Natural killer cell (primary cell): ENCODE results near the gene GRIN2A. TPM values are rescaled to one million over a fixed set of nuclear protein-coding genes. Genes with fewer than 3 reads are reported as not detected.

Source experiments
- ATAC-seq, 3 donors: fragments of 150-1000 bp in 2 of 3; fragments of 200-7000 bp in 1 of 3; cut with Tn5 transposase; 1 replicate in 1 of 3; 2 replicates in 2 of 3; pipeline ENCODE4 v1.10.0; 2021; ENCODE audit warnings: mild to moderate bottlenecking in 2 of 3, moderate library complexity in 2 of 3
- DNase-seq, 2 donors: peaks; one replicate each; pipeline versions ENCODE4 v3.0.0 to v3.0.0-alpha.2; 2013 to 2021; ENCODE audit warnings: mixed read lengths in 1 of 2
- H3K27ac ChIP-seq: one replicate; pipeline ENCODE4 v1.5.1; 2013; ENCODE audit warnings: mild to moderate bottlenecking, low read length
- H3K27me3 ChIP-seq: one replicate; pipeline ENCODE4 v1.6.1; 2013; ENCODE audit warnings: low read length; ENCODE audit not compliant: control insufficient read depth, insufficient read depth
- H3K36me3 ChIP-seq: one replicate; pipeline ENCODE4 v1.6.1; 2013; ENCODE audit warnings: low read length; ENCODE audit not compliant: control insufficient read depth, insufficient read depth
- H3K4me1 ChIP-seq: one replicate; pipeline ENCODE4 v1.6.1; 2013; ENCODE audit warnings: low read length; ENCODE audit not compliant: control insufficient read depth, insufficient read depth
- H3K4me3 ChIP-seq: one replicate; pipeline ENCODE4 v1.5.1; 2013; ENCODE audit warnings: low read length
- H3K9me3 ChIP-seq: one replicate; pipeline ENCODE4 v1.6.1; 2013; ENCODE audit warnings: low read length; ENCODE audit not compliant: control insufficient read depth, insufficient read depth
- H3K27ac Mint-ChIP-seq, 2 donors: one replicate each; pipeline ENCODE4 v1.8.0; 2022; ENCODE audit warnings: mild to moderate bottlenecking in 2 of 2, mixed read lengths in 2 of 2, moderate library complexity in 1 of 2
- H3K27me3 Mint-ChIP-seq, 2 donors: one replicate each; pipeline ENCODE4 v1.8.0; 2022; ENCODE audit warnings: low read depth in 2 of 2, mixed read lengths in 2 of 2
- H3K36me3 Mint-ChIP-seq: one replicate; pipeline ENCODE4 v1.8.0; 2022; ENCODE audit warnings: mixed read lengths
- H3K4me1 Mint-ChIP-seq, 2 donors: one replicate each; pipeline ENCODE4 v1.8.0; 2022; ENCODE audit warnings: mixed read lengths in 2 of 2
- H3K4me3 Mint-ChIP-seq: one replicate; pipeline ENCODE4 v1.8.0; 2022; ENCODE audit warnings: mild to moderate bottlenecking, moderate library complexity, mixed read lengths
- H3K9me3 Mint-ChIP-seq, 2 donors: one replicate each; pipeline ENCODE4 v1.8.0; 2022; ENCODE audit warnings: mixed read lengths in 2 of 2
- WGBS: methylation state at CpG from one replicate; pipeline ENCODE4 v1.1.7; 2013; ENCODE audit warnings: missing lambda C conversion rate; ENCODE audit not compliant: insufficient coverage; 5-methylcytosine and 5-hydroxymethylcytosine counted together
- intact Hi-C: fragments of 100-400 bp; cut with micrococcal nuclease; formaldehyde crosslinking; loops from one replicate; pipeline ENCODE4 v1.14.2; 2022
- total RNA-seq, 4 donors: library from RNA; stranded (reverse); fragments of 120-200 nt in 1 of 4; gene quantifications; one replicate each; pipeline versions ENCODE4 v1.2.3 to v1.2.4, GENCODE V29; 2013 to 2022
- TF ChIP-seq, protein P1 (sequence below): fragments of 200-600 bp; IDR thresholded peaks from one replicate; pipeline ENCODE4 v1.8.0; 2022; ENCODE audit warnings: antibody characterized with exemption

The GRIN2A gene
- total RNA-seq, 3 donors from 2014 or later (not counting 1 experiment from before 2014, with no cell fraction given), result not detected

- intact Hi-C loops, result no loop called here
Observed at GRCh38 chr16:10120953-10121352, 61.3 kb downstream of the GRIN2A start.

GRCh38 chr16:10114409-10114808 is 67.8 kb downstream of the GRIN2A start:
- Histone ChIP-seq H3K27ac (no peak overlapping the region), H3K36me3 (no peaks in the 10 kb centered on the region), H3K4me3 (no peak overlapping the region), H3K27me3 (no peaks in the 10 kb centered on the region), H3K9me3 (no peaks in the 10 kb centered on the region), H3K4me1 (no peaks in the 10 kb centered on the region)
- TF ChIP-seq, protein P1, sequence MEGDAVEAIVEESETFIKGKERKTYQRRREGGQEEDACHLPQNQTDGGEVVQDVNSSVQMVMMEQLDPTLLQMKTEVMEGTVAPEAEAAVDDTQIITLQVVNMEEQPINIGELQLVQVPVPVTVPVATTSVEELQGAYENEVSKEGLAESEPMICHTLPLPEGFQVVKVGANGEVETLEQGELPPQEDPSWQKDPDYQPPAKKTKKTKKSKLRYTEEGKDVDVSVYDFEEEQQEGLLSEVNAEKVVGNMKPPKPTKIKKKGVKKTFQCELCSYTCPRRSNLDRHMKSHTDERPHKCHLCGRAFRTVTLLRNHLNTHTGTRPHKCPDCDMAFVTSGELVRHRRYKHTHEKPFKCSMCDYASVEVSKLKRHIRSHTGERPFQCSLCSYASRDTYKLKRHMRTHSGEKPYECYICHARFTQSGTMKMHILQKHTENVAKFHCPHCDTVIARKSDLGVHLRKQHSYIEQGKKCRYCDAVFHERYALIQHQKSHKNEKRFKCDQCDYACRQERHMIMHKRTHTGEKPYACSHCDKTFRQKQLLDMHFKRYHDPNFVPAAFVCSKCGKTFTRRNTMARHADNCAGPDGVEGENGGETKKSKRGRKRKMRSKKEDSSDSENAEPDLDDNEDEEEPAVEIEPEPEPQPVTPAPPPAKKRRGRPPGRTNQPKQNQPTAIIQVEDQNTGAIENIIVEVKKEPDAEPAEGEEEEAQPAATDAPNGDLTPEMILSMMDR, result no peak
- 83% methylated on average over 4 of the region's 4 CpGs for WGBS
- no peaks in the 10 kb centered on the region for H3K36me3 Mint-ChIP-seq
- no peaks in the 10 kb centered on the region for H3K9me3 Mint-ChIP-seq
- H3K4me3 Mint-ChIP-seq, result no peak overlapping the region
- ATAC-seq, result no peak
- H3K27ac Mint-ChIP-seq, result no peak overlapping the region
- peaks cover 0 to 8% of the 10 kb centered on the region in 2 donors for H3K27me3 Mint-ChIP-seq
- DNase-seq, result no peak
- intact Hi-C loops, result no loop called here
- H3K4me1 Mint-ChIP-seq, result no peaks in the 10 kb centered on the region

More at GRCh38 chr16:10120953-10121352, 61.3 kb downstream of the GRIN2A start:
- H3K27me3 ChIP-seq, result no peaks in the 10 kb centered on the region
- peaks cover 5 to 16% of the 10 kb centered on the region in 2 donors for H3K27me3 Mint-ChIP-seq
- TF ChIP-seq, protein P1, result no peak
- 74% methylated on average over 4 of the region's 4 CpGs for WGBS
- H3K36me3 ChIP-seq, result no peaks in the 10 kb centered on the region
- no peaks in the 10 kb centered on the region for H3K9me3 ChIP-seq
- no peaks in the 10 kb centered on the region for H3K36me3 Mint-ChIP-seq
- no peak overlapping the region for H3K27ac Mint-ChIP-seq
- no peak for DNase-seq
- no peak overlapping the region for H3K4me3 Mint-ChIP-seq
- ATAC-seq, result no peak
- H3K4me3 ChIP-seq, result no peak overlapping the region
- H3K4me1 Mint-ChIP-seq, result no peaks in the 10 kb centered on the region
- H3K4me1 ChIP-seq, result no peaks in the 10 kb centered on the region
- H3K27ac ChIP-seq, result no peak overlapping the region
- H3K9me3 Mint-ChIP-seq, result no peaks in the 10 kb centered on the region

- Mint-ChIP-seq H3K9me3 (no peaks in the 10 kb centered on the region), H3K27ac (no peak overlapping the region), H3K36me3 (no peaks in the 10 kb centered on the region), H3K4me1 (no peaks in the 10 kb centered on the region), H3K27me3 (peaks cover under 1 to 2% of the 10 kb centered on the region in 2 donors), H3K4me3 (no peak overlapping the region)
- intact Hi-C loops, result no loop called here
- ATAC-seq (no peak), DNase-seq (no peak)
- H3K9me3 ChIP-seq, result no peaks in the 10 kb centered on the region
- H3K36me3 ChIP-seq, result no peaks in the 10 kb centered on the region
- TF ChIP-seq, protein P1, result no peak
- no peak overlapping the region for H3K27ac ChIP-seq
- H3K4me3 ChIP-seq, result no peak overlapping the region
- no peaks in the 10 kb centered on the region for H3K27me3 ChIP-seq
- 85% methylated on average over 7 of the region's 7 CpGs for WGBS
- no peaks in the 10 kb centered on the region for H3K4me1 ChIP-seq
Observed at GRCh38 chr16:10113248-10113647, 69.0 kb downstream of the GRIN2A start.

DNA sequence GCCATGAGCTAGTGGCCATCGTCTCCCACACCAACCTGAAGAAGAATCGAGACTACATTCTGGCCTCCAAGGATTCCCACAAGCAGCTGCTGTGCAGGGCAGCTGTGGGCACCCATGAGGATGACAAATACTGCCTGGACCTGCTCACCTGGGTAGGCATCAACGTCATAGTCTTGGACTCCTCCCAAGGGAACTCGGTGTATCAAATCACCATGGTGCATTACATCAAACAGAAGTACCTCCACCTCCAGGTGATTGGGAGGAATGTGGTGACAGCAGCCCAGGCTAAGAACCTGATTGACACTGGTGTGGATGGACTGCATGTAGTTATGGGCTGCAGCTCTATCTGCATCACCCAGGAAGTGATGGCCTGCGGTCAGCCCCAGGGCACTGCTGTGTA is 70.2 kb downstream of the GRIN2A start:
- no peaks in the 10 kb centered on the region for H3K4me1 ChIP-seq
- no peaks in the 10 kb centered on the region for H3K27me3 ChIP-seq
- 96% methylated on average over 4 of the region's 5 CpGs for WGBS
- no peaks in the 10 kb centered on the region for H3K4me1 Mint-ChIP-seq
- intact Hi-C loops, result no loop called here
- no peak overlapping the region for H3K4me3 Mint-ChIP-seq
- no peak for ATAC-seq
- no peak overlapping the region for H3K27ac ChIP-seq
- no peak overlapping the region for H3K27ac Mint-ChIP-seq
- no peaks in the 10 kb centered on the region for H3K36me3 Mint-ChIP-seq
- no peaks in the 10 kb centered on the region for H3K9me3 ChIP-seq
- no peak for DNase-seq
- no peaks in the 10 kb centered on the region for H3K36me3 ChIP-seq
- H3K9me3 Mint-ChIP-seq, result no peaks in the 10 kb centered on the region
- H3K4me3 ChIP-seq, result no peak overlapping the region
- TF ChIP-seq, protein P1, result no peak
- peaks cover 0 to 2% of the 10 kb centered on the region in 2 donors for H3K27me3 Mint-ChIP-seq
